Hypothalamus (tissue), 51 donors: ENCODE results near the gene HOXB5.

Source experiments
- DNase-seq, 51 donors: peaks; one replicate each; lab custom pipeline; 2025; lab: John Stamatoyannopoulos, UW

The HOXB5 gene

GRCh38 chr17:48593840-48594537, 410 bp upstream of the HOXB5 start:
- DNase-seq: peak in 5 of 51 donors; percentile 2 to 23 (median 8)

GRCh38 chr17:48592577-48592976, 1.0 kb downstream of the HOXB5 start:
- DNase-seq: no peak

GRCh38 chr17:48592057-48592514, 1.5 kb downstream of the HOXB5 start:
- no peak for DNase-seq

- no peak for DNase-seq
Measured at GRCh38 chr17:48591255-48592056, 2.1 kb downstream of the HOXB5 start.

- no peak for DNase-seq
Measured at GRCh38 chr17:48590607-48591161, 2.9 kb downstream of the HOXB5 start.

- DNase-seq: no peak
Measured at GRCh38 chr17:48589831-48590606, 3.6 kb downstream of the HOXB5 start, which contains the start of gene HOXB3. Gene HOXB3, minus strand, starts transcription at chr17:48590241. Its CDS starts 37,767 bp downstream, at chr17:48552474.

- DNase-seq: no peak
Measured at GRCh38 chr17:48589060-48589830, 4.3 kb downstream of the HOXB5 start.

- no peak for DNase-seq
Measured at GRCh38 chr17:48588528-48588927, 5.1 kb downstream of the HOXB5 start.

- no peak for DNase-seq
Measured at GRCh38 chr17:48588074-48588415, 5.5 kb downstream of the HOXB5 start.

GRCh38 chr17:48587276-48588073, 6.1 kb downstream of the HOXB5 start:
- DNase-seq: no peak

GRCh38 chr17:48586355-48587258, 7.0 kb downstream of the HOXB5 start:
- DNase-seq: no peak

GRCh38 chr17:48584223-48584741, 9.3 kb downstream of the HOXB5 start:
- no peak for DNase-seq

GRCh38 chr17:48583708-48584222, 9.8 kb downstream of the HOXB5 start:
- DNase-seq: no peak

- DNase-seq: no peak
Measured at GRCh38 chr17:48582750-48583069, 10.9 kb downstream of the HOXB5 start.

- no peak for DNase-seq
Measured at GRCh38 chr17:48579760-48580554, 13.6 kb downstream of the HOXB5 start.

GRCh38 chr17:48579471-48579759, 14.2 kb downstream of the HOXB5 start:
- no peak for DNase-seq
